Endometrial microvascular endothelial cells (primary cell): Measurements from ENCODE around the gene HIVEP3. TPM values are rescaled to one million over a fixed set of nuclear protein-coding genes. Genes with fewer than 3 reads are reported as not detected.

Experiments used
- in situ Hi-C: cut with HindIII; loops from 2 replicates; pipeline ENCODE4 v1.10.0; 2017; ENCODE audit warnings: low sequenced_read_pairs, low pct_unique_long_range_greater_than_20kb; ENCODE audit errors: inconsistent ontology term
- total RNA-seq: library from RNA; depleted of rRNA; stranded (reverse); fragments of >200 nt; gene quantifications from one replicate; pipeline ENCODE4 v1.2.3, GENCODE V29; 2015; ENCODE audit errors: inconsistent ontology term

The HIVEP3 gene
- total RNA-seq, 1 donor from 2014 or later = 4.4 TPM

GRCh38 chr1:41536361-41536802 is 382.3 kb downstream of the HIVEP3 start:
- in situ Hi-C loops = no loop called here

- in situ Hi-C loops = no loop called here
These were observed 383.0 kb downstream of the HIVEP3 start for GRCh38 chr1:41535716-41536115.

- in situ Hi-C loops = no loop called here
These were observed 383.4 kb downstream of the HIVEP3 start for GRCh38 chr1:41535276-41535675.

GRCh38 chr1:41534181-41535076 is 384.3 kb downstream of the HIVEP3 start:
- in situ Hi-C loops = no loop called here

GRCh38 chr1:41533731-41534080 is 385.0 kb downstream of the HIVEP3 start:
- in situ Hi-C loops = no loop called here

- in situ Hi-C loops = no loop called here
These were observed 385.5 kb downstream of the HIVEP3 start for GRCh38 chr1:41533016-41533730.

- in situ Hi-C loops = no loop called here
These were observed 386.3 kb downstream of the HIVEP3 start for GRCh38 chr1:41532206-41532975.

GRCh38 chr1:41530411-41530810 is 388.3 kb downstream of the HIVEP3 start:
- in situ Hi-C loops = no loop called here

GRCh38 chr1:41529621-41530395 is 388.9 kb downstream of the HIVEP3 start:
- in situ Hi-C loops = no loop called here

GRCh38 chr1:41528726-41529605 is 389.8 kb downstream of the HIVEP3 start:
- in situ Hi-C loops = no loop called here

- in situ Hi-C loops = no loop called here
These were observed 390.6 kb downstream of the HIVEP3 start for GRCh38 chr1:41528106-41528505.

GRCh38 chr1:41526956-41527561 is 391.7 kb downstream of the HIVEP3 start:
- in situ Hi-C loops = no loop called here

GRCh38 chr1:41525891-41526587 is 392.7 kb downstream of the HIVEP3 start:
- in situ Hi-C loops = no loop called here

- in situ Hi-C loops = no loop called here
These were observed 393.7 kb downstream of the HIVEP3 start for GRCh38 chr1:41524676-41525675.

- in situ Hi-C loops = no loop called here
These were observed 394.6 kb downstream of the HIVEP3 start for GRCh38 chr1:41523949-41524675.
